Neural cell (in vitro differentiated cells): ENCODE data around the gene NPAS2.

Source experiments
- CTCF ChIP-seq: fragments of 450-650 bp; IDR thresholded peaks from 2 replicates; pipeline ENCODE4 v1.5.1; 2014; ENCODE audit warnings: antibody characterized with exemption, mild to moderate bottlenecking, moderate library complexity; ENCODE audit not compliant: poor library complexity, severe bottlenecking
- EP300 ChIP-seq: fragments of 450-650 bp; conservative IDR thresholded peaks from 2 replicates; pipeline ENCODE4 v1.6.1; 2014; ENCODE audit warnings: antibody characterized with exemption, mild to moderate bottlenecking, moderate library complexity; ENCODE audit not compliant: poor library complexity, severe bottlenecking
- RAD21 ChIP-seq: fragments of 450-650 bp; conservative IDR thresholded peaks from 2 replicates; pipeline ENCODE4 v1.6.1; 2014; ENCODE audit warnings: antibody characterized with exemption, mild to moderate bottlenecking, moderate library complexity
- TAF1 ChIP-seq: IDR thresholded peaks from 2 replicates; pipeline ENCODE4 v1.6.1; 2012; ENCODE audit warnings: low read depth

DNA sequence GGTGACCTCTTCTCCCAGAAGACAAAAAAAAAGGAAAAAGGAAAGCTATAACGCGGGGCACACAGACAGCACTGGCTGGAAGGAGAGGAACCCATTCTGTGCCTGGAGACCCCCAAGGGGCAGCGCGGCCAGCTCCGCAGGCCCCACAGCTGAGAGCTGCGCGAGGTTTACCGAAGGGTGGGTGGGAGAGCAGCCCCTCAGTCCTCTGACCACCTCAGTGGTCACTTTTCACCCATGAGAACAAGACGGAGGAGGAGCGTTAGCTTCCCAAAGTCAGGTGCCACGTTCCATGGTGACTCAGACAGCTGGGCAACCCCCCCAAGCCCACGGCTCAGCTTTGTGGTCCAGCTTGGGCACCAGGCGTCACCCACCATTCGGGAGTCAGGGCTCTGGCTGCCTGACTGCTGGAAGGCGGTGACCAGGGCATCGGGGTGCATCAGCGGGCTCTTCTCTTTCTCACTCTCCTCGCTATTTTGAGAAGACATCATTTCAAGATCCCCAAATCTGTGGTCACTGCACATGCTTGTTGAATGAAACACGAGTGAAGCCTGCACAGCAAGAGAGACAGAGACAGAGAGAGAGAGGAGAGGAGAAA, 217.3 kb downstream of the NPAS2 start:
- TF ChIP-seq CTCF (no peak), TAF1 (no peak), EP300 (no peak), RAD21 (no peak)
